H1 (cell line): ENCODE data around the gene SIN3B. TPM values are rescaled to one million over a fixed set of nuclear protein-coding genes. Genes with fewer than 3 reads are reported as not detected.

Experiments used
- CTCF ChIA-PET: fragments of 300-600 bp; sonication (Branson Sonifier 250); formaldehyde crosslinking; loops from one replicate; lab custom pipeline; 2021; ENCODE audit not compliant: partially characterized antibody; lab: Charles Lee
- POLR2A ChIA-PET: fragments of 300-600 bp; sonication (Branson Sonifier 250); formaldehyde crosslinking; loops from one replicate; lab custom pipeline; 2021; ENCODE audit warnings: inconsistent platforms; ENCODE audit not compliant: partially characterized antibody; lab: Charles Lee
- DNase-seq, 2 experiments: peaks; one replicate each; pipeline versions ENCODE4 v3.0.0 to v3.0.0-alpha.2; 2010 to 2022; ENCODE audit warnings: low spot score in 2 of 2, low read depth in 1 of 2, mixed read lengths in 1 of 2
- FAIRE-seq: peaks from 2 replicates; lab custom pipeline; 2011; peaks lifted over from hg19 to GRCh38; lab: Jason Lieb, UNC
- H2AFZ ChIP-seq: 2 replicates; pipeline ENCODE4 v1.8.1; 2012; ENCODE audit warnings: low read length, inconsistent platforms
- H2AK5ac ChIP-seq: 2 replicates; pipeline ENCODE4 v1.6.1; 2013; ENCODE audit warnings: low read depth, low read length
- H2BK120ac ChIP-seq: replicated peaks from 2 replicates; pipeline ENCODE3; 2013; ENCODE audit warnings: low read depth, low read length, inconsistent platforms
- H2BK12ac ChIP-seq: 2 replicates; pipeline ENCODE4 v1.6.1; 2013; ENCODE audit warnings: low read depth, low read length
- H2BK15ac ChIP-seq: 2 replicates; pipeline ENCODE4 v1.6.1; 2013; ENCODE audit warnings: low read length
- H2BK20ac ChIP-seq: 2 replicates; pipeline ENCODE4 v1.6.1; 2013; ENCODE audit warnings: low read length
- H2BK5ac ChIP-seq: 2 replicates; pipeline ENCODE4 v1.6.1; 2013; ENCODE audit warnings: low read depth, low read length
- H3K14ac ChIP-seq: 2 replicates; pipeline ENCODE4 v1.6.1; 2013; ENCODE audit warnings: inconsistent platforms; ENCODE audit not compliant: insufficient read length
- H3K18ac ChIP-seq: 2 replicates; pipeline ENCODE4 v1.6.1; 2013; ENCODE audit warnings: low read length; ENCODE audit errors: extremely low read depth
- H3K23ac ChIP-seq: 2 replicates; pipeline ENCODE4 v1.6.1; 2013; ENCODE audit warnings: inconsistent platforms; ENCODE audit not compliant: insufficient read length
- H3K23me2 ChIP-seq: 2 replicates; pipeline ENCODE4 v1.6.1; 2013; ENCODE audit warnings: low read depth, low read length
- H3K27ac ChIP-seq: 2 replicates; pipeline ENCODE4 v1.6.1; 2011; ENCODE audit warnings: low read depth, low read length, inconsistent platforms
- H3K27me3 ChIP-seq, 4 experiments: replicated peaks in 1 of 4; 1 replicate in 1 of 4; 2 replicates in 3 of 4; pipeline versions ENCODE4 v1.6.1 to v1.8.1; 2011 to 2013; ENCODE audit warnings: low read length in 3 of 4, mild to moderate bottlenecking in 3 of 4, inconsistent platforms in 2 of 4, mixed read lengths in 2 of 4, moderate library complexity in 1 of 4; ENCODE audit not compliant: control insufficient read depth in 3 of 4, insufficient read depth in 3 of 4; ENCODE audit errors: extremely low read depth in 1 of 4
- H3K36me3 ChIP-seq, 4 experiments: 2 replicates each; pipeline versions ENCODE4 v1.6.1 to v1.8.1; 2011 to 2013; ENCODE audit warnings: mild to moderate bottlenecking in 4 of 4, low read length in 3 of 4, moderate library complexity in 2 of 4, control low read depth in 1 of 4, inconsistent platforms in 1 of 4; ENCODE audit not compliant: insufficient read depth in 4 of 4, control insufficient read depth in 2 of 4
- H3K4ac ChIP-seq: replicated peaks from 2 replicates; pipeline ENCODE3; 2013; ENCODE audit warnings: low read length, low read depth, mixed read lengths, inconsistent platforms; ENCODE audit not compliant: insufficient read length
- H3K4me1 ChIP-seq, 4 experiments: replicated peaks in 1 of 4; 1 replicate in 1 of 4; 2 replicates in 3 of 4; pipeline versions ENCODE4 v1.6.1 to v1.8.1; 2011 to 2013; ENCODE audit warnings: low read length in 3 of 4, inconsistent platforms in 2 of 4, mixed read lengths in 1 of 4; ENCODE audit not compliant: insufficient read depth in 4 of 4, control insufficient read depth in 3 of 4
- H3K4me2 ChIP-seq, 2 experiments: 2 replicates each; pipeline versions ENCODE4 v1.6.1 to v1.8.1; 2011 to 2013; ENCODE audit warnings: low read depth in 2 of 2, low read length in 2 of 2, control low read depth in 1 of 2, inconsistent platforms in 1 of 2, mild to moderate bottlenecking in 1 of 2; ENCODE audit not compliant: insufficient read depth in 1 of 2
- H3K4me3 ChIP-seq, 4 experiments: fragments of 200-600, 300-600 bp in 1 of 4; sonication (generic), shearing (Covaris generic), sonication (Bioruptor Twin) in 1 of 4; 2 replicates each; pipeline versions ENCODE4 v1.5.1 to v1.8.1; 2011 to 2016; ENCODE audit warnings: low read length in 4 of 4, low read depth in 3 of 4, control low read depth in 2 of 4, inconsistent platforms in 2 of 4, mild to moderate bottlenecking in 2 of 4, mixed read lengths in 1 of 4, moderate library complexity in 1 of 4; ENCODE audit not compliant: insufficient read depth in 2 of 4; ENCODE audit errors: extremely low read depth in 1 of 4
- H3K56ac ChIP-seq: replicated peaks from 2 replicates; pipeline ENCODE3; 2013; ENCODE audit warnings: low read depth, mild to moderate bottlenecking, mixed read lengths, low read length, inconsistent platforms; ENCODE audit not compliant: insufficient read length
- H3K79me1 ChIP-seq: 2 replicates; pipeline ENCODE4 v1.6.1; 2013; ENCODE audit warnings: low read depth, low read length, control low read depth
- H3K79me2 ChIP-seq, 2 experiments: 2 replicates each; pipeline versions ENCODE4 v1.6.1 to v1.8.1; 2012 to 2013; ENCODE audit warnings: low read length in 2 of 2, mild to moderate bottlenecking in 2 of 2, inconsistent platforms in 1 of 2; ENCODE audit not compliant: insufficient read depth in 2 of 2, control insufficient read depth in 1 of 2
- H3K9ac ChIP-seq, 4 experiments: replicated peaks in 1 of 4; 1 replicate in 1 of 4; 2 replicates in 3 of 4; pipeline versions ENCODE4 v1.6.1 to v1.8.1; 2011 to 2013; ENCODE audit warnings: low read depth in 3 of 4, low read length in 3 of 4, control low read depth in 2 of 4, mild to moderate bottlenecking in 2 of 4, moderate library complexity in 2 of 4, inconsistent platforms in 1 of 4; ENCODE audit errors: extremely low read depth in 1 of 4
- H3K9me3 ChIP-seq, 2 experiments: 2 replicates each; pipeline versions ENCODE4 v1.6.1 to v1.8.1; 2012 to 2013; ENCODE audit warnings: mild to moderate bottlenecking in 2 of 2, moderate library complexity in 2 of 2, control low read depth in 1 of 2, inconsistent platforms in 1 of 2, low read depth in 1 of 2, low read length in 1 of 2, mixed read lengths in 1 of 2; ENCODE audit not compliant: insufficient read depth in 2 of 2
- H4K20me1 ChIP-seq, 2 experiments: replicated peaks in 1 of 2; 2 replicates each; pipeline versions ENCODE3 to v1.8.1; 2011 to 2013; ENCODE audit warnings: inconsistent platforms in 2 of 2, low read length in 2 of 2, mild to moderate bottlenecking in 1 of 2; ENCODE audit not compliant: insufficient read depth in 2 of 2, control insufficient read depth in 1 of 2
- H4K5ac ChIP-seq: 2 replicates; pipeline ENCODE4 v1.6.1; 2013; ENCODE audit warnings: low read length, low read depth, mixed read lengths, inconsistent platforms; ENCODE audit not compliant: insufficient read length
- H4K8ac ChIP-seq: 2 replicates; pipeline ENCODE4 v1.8.0; 2013; ENCODE audit warnings: mild to moderate bottlenecking, moderate library complexity, low read length, inconsistent platforms; ENCODE audit not compliant: insufficient read depth; ENCODE audit errors: extremely low read depth
- H4K91ac ChIP-seq: replicated peaks from 2 replicates; pipeline ENCODE3; 2013; ENCODE audit warnings: low read length, mixed read lengths, inconsistent platforms; ENCODE audit not compliant: insufficient read length
- BCL11A ChIP-seq, 2 experiments: IDR thresholded peaks; one replicate each; pipeline ENCODE4 v1.6.1; 2011; ENCODE audit warnings: low read depth in 2 of 2, low read length in 2 of 2, mild to moderate bottlenecking in 2 of 2
- CBX8 ChIP-seq: fragments of 300-800, 300-1000 bp; sonication (generic); IDR thresholded peaks from 2 replicates; pipeline ENCODE4 v1.7.1; 2016; ENCODE audit warnings: low read depth, low read length, borderline replicate concordance
- RXRA ChIP-seq: IDR thresholded peaks from 2 replicates; pipeline ENCODE4 v1.6.1; 2011; ENCODE audit warnings: low read depth, mild to moderate bottlenecking, low read length, moderate library complexity; ENCODE audit not compliant: insufficient read depth
- SP2 ChIP-seq: IDR thresholded peaks from 2 replicates; pipeline ENCODE4 v1.6.1; 2012; ENCODE audit warnings: mild to moderate bottlenecking, low read length, inconsistent platforms
- TCF12 ChIP-seq: IDR thresholded peaks from 2 replicates; pipeline ENCODE4 v1.6.1; 2011; ENCODE audit warnings: low read depth, mild to moderate bottlenecking, low read length
- WGBS, 2 experiments: shearing (Covaris generic) in 1 of 2; methylation state at CpG; one replicate each; pipeline versions ENCODE4 v1.1.6 to v1.1.7; 2013 to 2015; ENCODE audit warnings: low lambda C conversion rate in 2 of 2, mixed read lengths in 2 of 2, inconsistent platforms in 1 of 2, low coverage in 1 of 2, missing lambda C conversion rate in 1 of 2; ENCODE audit not compliant: insufficient replicate concordance in 2 of 2, insufficient coverage in 1 of 2, insufficient read length in 1 of 2; ENCODE audit errors: extremely low coverage in 1 of 2, missing lambda C conversion rate in 1 of 2; 5-methylcytosine and 5-hydroxymethylcytosine counted together
- polyA plus RNA-seq, 7 experiments: library from polyadenylated mRNA; depleted of rRNA in 3 of 7; stranded (reverse) in 5 of 7; unstranded in 2 of 7; fragments of >200 nt in 5 of 7; fragments of 200-250 nt in 2 of 7; gene quantifications; 1 replicate in 5 of 7; 2 replicates in 1 of 7; 4 replicates in 1 of 7; pipeline versions ENCODE4 v1.2.1 to v1.2.3, GENCODE V29; 2011 to 2013; ENCODE audit warnings: missing spikeins in 2 of 7, mixed read lengths in 2 of 7
- total RNA-seq: library from RNA; stranded (reverse); fragmentation: NEBNext Ultra II Directional; extraction: Animal tissue kit (Norgen Biotek cat#: 25700); gene quantifications from 2 replicates; pipeline ENCODE4 v1.2.1, GENCODE V29; 2021

Gene SIN3B
- total and polyA plus RNA-seq, 2 of the 8 experiments (the other 6 are each of a cell fraction or from before 2014, with no cell fraction given): 29.5 to 71.1 TPM

- Histone ChIP-seq H4K91ac (no peak overlapping the region), H3K79me2 (no peaks in the 10 kb centered on the region), H3K56ac (no peak overlapping the region), H3K79me1 (no peaks in the 10 kb centered on the region), H3K4ac (no peak overlapping the region), H3K27me3 (peaks cover 0 to 4% (median 0%) of the 10 kb centered on the region in 4 experiments; a peak in 1 of 7 replicates), H3K27ac (no peak overlapping the region), H3K9me3 (no peaks in the 10 kb centered on the region), H3K9ac (no peak overlapping the region), H3K4me1 (peaks cover 0 to 3% (median 1%) of the 10 kb centered on the region in 4 experiments; a peak in 2 of 7 replicates), H2BK120ac (no peak overlapping the region), H3K14ac (no peak overlapping the region), H3K18ac (no peak overlapping the region), H3K23me2 (peaks cover 9% of the 10 kb centered on the region; the same call in 1 of the 2 replicates), H2BK15ac (no peak overlapping the region), H2BK20ac (no peak overlapping the region), H3K36me3 (no peaks in the 10 kb centered on the region), H2BK5ac (no peak overlapping the region), H3K4me2 (no peak overlapping the region), H2AK5ac (no peak overlapping the region), H4K20me1 (no peaks in the 10 kb centered on the region), H3K4me3 (no peak overlapping the region), H3K23ac (no peak overlapping the region), H2BK12ac (no peak overlapping the region), H4K5ac (no peak overlapping the region), H4K8ac (no peak overlapping the region), H2AFZ (no peak overlapping the region)
- no peak for FAIRE-seq
- ChIA-PET CTCF (interaction anchor here (1.6 kb wide), 1 partner anchor 63 kb away, joined by 3 read pairs; no protein-coding TSS in a partner anchor), POLR2A (no interaction called here)
- TF ChIP-seq CBX8: no peak
- no peak for TF ChIP-seq TCF12
- no peak for TF ChIP-seq SP2
- no peak for TF ChIP-seq BCL11A (IDR thresholded peaks at IDR 0.05; ENCODE audit: low read depth in 2 of 2, low read length in 2 of 2)
- TF ChIP-seq RXRA: no peak
- WGBS, 2 experiments: 89% methylated on average over 2 of the region's 4 CpGs; no CpG with 5 or more reads in 1 of the 2 experiments
- DNase-seq: no peak
These were observed 63.2 kb downstream of the SIN3B start for GRCh38 chr19:16892436-16892835.
